DOHH2 (cell line): ENCODE measurements around the gene COL23A1.

Experiments
- H3F3A ChIP-seq: fragments of 200-600 bp; sonication (generic), shearing (Covaris generic); 2 replicates; pipeline ENCODE4 v1.6.0; 2016; ENCODE audit warnings: antibody characterized with exemption, mild to moderate bottlenecking; ENCODE audit not compliant: control insufficient read depth, insufficient read depth
- H3K27ac ChIP-seq: fragments of 200-600 bp; sonication (generic); 2 replicates; pipeline ENCODE4 v1.5.1; 2014; ENCODE audit warnings: low read depth, mild to moderate bottlenecking, low read length, moderate library complexity
- H3K27me3 ChIP-seq: fragments of 200-600 bp; sonication (generic); 2 replicates; pipeline ENCODE4 v1.6.1; 2014; ENCODE audit warnings: mild to moderate bottlenecking, low read length, mixed read lengths; ENCODE audit not compliant: control insufficient read depth
- H3K36me3 ChIP-seq: fragments of 200-600 bp; sonication (generic); 2 replicates; pipeline ENCODE4 v1.6.1; 2014; ENCODE audit warnings: mild to moderate bottlenecking, low read length, moderate library complexity, mixed read lengths; ENCODE audit not compliant: control insufficient read depth
- H3K4me1 ChIP-seq: fragments of 200-600 bp; sonication (generic); 2 replicates; pipeline ENCODE4 v1.6.1; 2014; ENCODE audit warnings: mild to moderate bottlenecking, low read length, mixed read lengths; ENCODE audit not compliant: control insufficient read depth
- H3K4me2 ChIP-seq: fragments of 200-600 bp; sonication (generic); 2 replicates; pipeline ENCODE4 v1.6.0; 2014; ENCODE audit warnings: mild to moderate bottlenecking, low read length, moderate library complexity
- H3K4me3 ChIP-seq: fragments of 200-600 bp; sonication (generic); 2 replicates; pipeline ENCODE4 v1.5.1; 2014; ENCODE audit warnings: mild to moderate bottlenecking, low read length, mixed read lengths
- H3K79me2 ChIP-seq: fragments of 200-600 bp; sonication (generic); 2 replicates; pipeline ENCODE4 v1.6.1; 2014; ENCODE audit warnings: mild to moderate bottlenecking, low read length, mixed read lengths; ENCODE audit not compliant: control insufficient read depth
- H3K9me2 ChIP-seq: fragments of 200-600 bp; sonication (generic); replicated peaks from 2 replicates; pipeline ENCODE4 v1.6.1; 2014; ENCODE audit warnings: mild to moderate bottlenecking, low read length, mixed read lengths; ENCODE audit not compliant: control insufficient read depth
- H3K9me3 ChIP-seq: fragments of 200-600 bp; sonication (generic); 2 replicates; pipeline ENCODE4 v1.6.1; 2014; ENCODE audit warnings: antibody characterized with exemption, low read length, mixed read lengths; ENCODE audit not compliant: control insufficient read depth, insufficient read depth
- H4K20me1 ChIP-seq: fragments of 200-600 bp; sonication (generic); 2 replicates; pipeline ENCODE4 v1.6.0; 2014; ENCODE audit warnings: low read depth, mild to moderate bottlenecking, antibody characterized with exemption, low read length, moderate library complexity; ENCODE audit not compliant: control insufficient read depth, insufficient read depth
- CTCF ChIP-seq: fragments of 200-600 bp; sonication (generic); IDR thresholded peaks from one replicate; pipeline ENCODE4 v1.5.1; 2014; ENCODE audit warnings: antibody characterized with exemption, mild to moderate bottlenecking, low read depth, low read length; ENCODE audit not compliant: poor library complexity, severe bottlenecking
- EZH2phosphoT487 ChIP-seq: fragments of 200-600 bp; sonication (generic); IDR thresholded peaks from 2 replicates; pipeline ENCODE4 v1.6.1; 2017; ENCODE audit warnings: borderline replicate concordance, mild to moderate bottlenecking, antibody characterized with exemption, low read length, moderate library complexity, mixed read lengths

COL23A1 gene

GRCh38 chr5:178542455-178542854 lies 47.7 kb downstream of the COL23A1 start:
- Histone ChIP-seq H4K20me1 (no peaks in the 10 kb centered on the region), H3K27ac (no peak overlapping the region), H3K36me3 (no peaks in the 10 kb centered on the region), H3K79me2 (no peaks in the 10 kb centered on the region), H3K9me3 (no peaks in the 10 kb centered on the region), H3K4me1 (no peaks in the 10 kb centered on the region), H3K9me2 (no peaks in the 10 kb centered on the region), H3F3A (no peaks in the 10 kb centered on the region), H3K4me3 (no peak overlapping the region), H3K27me3 (no peaks in the 10 kb centered on the region), H3K4me2 (no peak overlapping the region)
- no peak for TF ChIP-seq CTCF
- TF ChIP-seq EZH2phosphoT487 = no peak

GRCh38 chr5:178540526-178540925 lies 49.7 kb downstream of the COL23A1 start:
- H3K27me3 ChIP-seq = no peaks in the 10 kb centered on the region
- no peaks in the 10 kb centered on the region for H3K36me3 ChIP-seq
- no peak overlapping the region for H3K27ac ChIP-seq
- no peaks in the 10 kb centered on the region for H4K20me1 ChIP-seq
- TF ChIP-seq EZH2phosphoT487 = no peak
- no peak for TF ChIP-seq CTCF
- H3K9me3 ChIP-seq = no peaks in the 10 kb centered on the region
- H3K4me1 ChIP-seq = no peaks in the 10 kb centered on the region
- no peak overlapping the region for H3K4me3 ChIP-seq
- no peaks in the 10 kb centered on the region for H3K9me2 ChIP-seq
- no peaks in the 10 kb centered on the region for H3F3A ChIP-seq
- H3K4me2 ChIP-seq = no peak overlapping the region
- H3K79me2 ChIP-seq = no peaks in the 10 kb centered on the region

GRCh38 chr5:178538741-178539229 lies 51.4 kb downstream of the COL23A1 start:
- H3K27me3 ChIP-seq = no peaks in the 10 kb centered on the region
- H3K4me3 ChIP-seq = no peak overlapping the region
- no peak overlapping the region for H3K27ac ChIP-seq
- no peaks in the 10 kb centered on the region for H3F3A ChIP-seq
- H4K20me1 ChIP-seq = no peaks in the 10 kb centered on the region
- no peak overlapping the region for H3K4me2 ChIP-seq
- H3K9me3 ChIP-seq = no peaks in the 10 kb centered on the region
- TF ChIP-seq EZH2phosphoT487 = no peak
- no peak for TF ChIP-seq CTCF
- H3K9me2 ChIP-seq = no peaks in the 10 kb centered on the region
- H3K36me3 ChIP-seq = no peaks in the 10 kb centered on the region
- H3K4me1 ChIP-seq = no peaks in the 10 kb centered on the region
- H3K79me2 ChIP-seq = no peaks in the 10 kb centered on the region
